Nephron (organoid): ENCODE results near the gene SPATS2L.

Experiments used
- H3K27ac Mint-ChIP-seq, 3 experiments: 2 replicates each; pipeline ENCODE4 v1.8.0; 2020; ENCODE audit warnings: mixed read lengths in 3 of 3, mild to moderate bottlenecking in 2 of 3, moderate library complexity in 1 of 3
- H3K27me3 Mint-ChIP-seq: 2 replicates; pipeline ENCODE4 v1.8.0; 2021; ENCODE audit warnings: low read depth, mild to moderate bottlenecking, moderate library complexity, mixed read lengths
- H3K36me3 Mint-ChIP-seq: 2 replicates; pipeline ENCODE4 v1.8.0; 2020; ENCODE audit warnings: low read depth, mixed read lengths
- H3K4me1 Mint-ChIP-seq: 2 replicates; pipeline ENCODE4 v1.8.0; 2020; ENCODE audit warnings: mixed read lengths
- H3K4me3 Mint-ChIP-seq, 3 experiments: 2 replicates each; pipeline ENCODE4 v1.8.0; 2020; ENCODE audit warnings: mild to moderate bottlenecking in 3 of 3, mixed read lengths in 3 of 3, moderate library complexity in 2 of 3
- H3K9me3 Mint-ChIP-seq: 2 replicates; pipeline ENCODE4 v1.8.0; 2020; ENCODE audit warnings: mixed read lengths
- CTCF ChIP-seq, 3 experiments: fragments of 200-600 bp; sonication (generic); IDR thresholded peaks; one replicate each; pipeline ENCODE4 v1.5.0; 2021; ENCODE audit warnings: antibody characterized with exemption in 3 of 3; ENCODE audit not compliant: unreplicated experiment in 3 of 3

Gene SPATS2L

GRCh38 chr2:200396781-200397242, 90.3 kb downstream of the SPATS2L start:
- no peak for TF ChIP-seq CTCF (IDR thresholded peaks at IDR 0.05; ENCODE audit: unreplicated experiment in 3 of 3)
- Mint-ChIP-seq H3K27ac (peak overlapping the region; percentile 85 to 96 (median 89)), H3K4me1 (peaks cover 22% of the 10 kb centered on the region), H3K27me3 (no peaks in the 10 kb centered on the region), H3K36me3 (peaks cover 21% of the 10 kb centered on the region), H3K9me3 (peaks cover 6% of the 10 kb centered on the region), H3K4me3 (peak overlapping the region; percentile 31 to 48 (median 42))

- Mint-ChIP-seq H3K4me1 (peaks cover 26% of the 10 kb centered on the region), H3K27me3 (no peaks in the 10 kb centered on the region), H3K4me3 (no peak overlapping the region)
Measured at GRCh38 chr2:200397785-200398184, 91.3 kb downstream of the SPATS2L start.

DNA sequence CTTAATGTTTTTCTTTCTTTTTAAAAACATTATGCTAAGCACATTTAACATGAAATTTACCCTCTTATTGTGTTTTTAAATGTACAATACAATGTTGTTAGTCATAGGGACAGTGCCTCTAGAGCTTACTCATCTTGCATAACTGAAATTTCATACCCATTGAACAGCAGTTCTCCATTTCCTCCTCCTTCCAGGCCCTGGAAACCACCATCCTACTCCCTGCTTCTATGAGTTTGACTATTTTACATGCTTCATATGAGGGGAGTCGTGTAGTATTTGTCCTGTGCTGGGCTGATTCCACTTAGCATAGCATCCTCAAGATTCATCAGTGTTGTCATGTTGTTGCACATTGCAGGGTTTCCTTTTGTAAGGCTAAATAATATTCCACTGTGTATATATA, 92.6 kb downstream of the SPATS2L start:
- peak overlapping the region; percentile 41 to 92 (median 90) for H3K27ac Mint-ChIP-seq
- H3K9me3 Mint-ChIP-seq, result peaks cover 3% of the 10 kb centered on the region
- H3K4me1 Mint-ChIP-seq, result peaks cover 35% of the 10 kb centered on the region
- peaks cover 18% of the 10 kb centered on the region for H3K36me3 Mint-ChIP-seq
- no peaks in the 10 kb centered on the region for H3K27me3 Mint-ChIP-seq
- H3K4me3 Mint-ChIP-seq, result no peak overlapping the region
- TF ChIP-seq CTCF (IDR thresholded peaks at IDR 0.05; ENCODE audit: unreplicated experiment in 3 of 3), result no peak

More at GRCh38 chr2:200397785-200398184, 91.3 kb downstream of the SPATS2L start:
- peaks cover 3% of the 10 kb centered on the region for H3K9me3 Mint-ChIP-seq
- H3K27ac Mint-ChIP-seq, result peak overlapping the region; percentile 50 to 86 (median 85)
- H3K36me3 Mint-ChIP-seq, result peaks cover 17% of the 10 kb centered on the region
- no peak for TF ChIP-seq CTCF (IDR thresholded peaks at IDR 0.05; ENCODE audit: unreplicated experiment in 3 of 3)

DNA sequence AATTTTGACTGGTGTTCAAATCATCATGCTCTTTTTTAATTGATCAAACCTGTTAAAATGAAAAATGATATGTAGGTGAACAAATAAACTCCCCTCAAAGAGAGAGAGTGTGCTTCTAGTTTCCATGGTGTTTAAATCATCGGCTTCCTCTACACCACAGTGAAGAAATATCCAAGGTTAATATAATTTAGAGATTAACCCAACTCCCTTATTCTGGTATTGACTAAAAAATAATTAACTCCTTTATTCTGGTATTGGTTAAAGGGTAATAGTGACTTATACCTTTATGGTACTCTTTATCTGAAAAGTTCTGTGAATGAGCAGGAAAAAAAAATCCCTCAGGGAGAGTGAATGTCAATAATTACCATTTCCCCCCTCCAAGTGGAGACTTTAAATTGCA, 93.1 kb downstream of the SPATS2L start:
- TF ChIP-seq CTCF (IDR thresholded peaks at IDR 0.05; ENCODE audit: unreplicated experiment in 3 of 3), result no peak
- Mint-ChIP-seq H3K4me3 (peak overlapping the region in 1 of 3 experiments; percentile 31), H3K27me3 (no peaks in the 10 kb centered on the region), H3K4me1 (peaks cover 39% of the 10 kb centered on the region), H3K36me3 (peaks cover 17% of the 10 kb centered on the region), H3K9me3 (no peaks in the 10 kb centered on the region), H3K27ac (peak overlapping the region; percentile 83 to 92 (median 90))

GRCh38 chr2:200403814-200404213, 97.3 kb downstream of the SPATS2L start:
- Mint-ChIP-seq H3K36me3 (peaks cover 21% of the 10 kb centered on the region), H3K4me3 (no peak overlapping the region), H3K27me3 (no peaks in the 10 kb centered on the region), H3K4me1 (peaks cover 56% of the 10 kb centered on the region), H3K27ac (peak overlapping the region; percentile 46 to 71 (median 51)), H3K9me3 (no peaks in the 10 kb centered on the region)
- no peak for TF ChIP-seq CTCF (IDR thresholded peaks at IDR 0.05; ENCODE audit: unreplicated experiment in 3 of 3)

DNA sequence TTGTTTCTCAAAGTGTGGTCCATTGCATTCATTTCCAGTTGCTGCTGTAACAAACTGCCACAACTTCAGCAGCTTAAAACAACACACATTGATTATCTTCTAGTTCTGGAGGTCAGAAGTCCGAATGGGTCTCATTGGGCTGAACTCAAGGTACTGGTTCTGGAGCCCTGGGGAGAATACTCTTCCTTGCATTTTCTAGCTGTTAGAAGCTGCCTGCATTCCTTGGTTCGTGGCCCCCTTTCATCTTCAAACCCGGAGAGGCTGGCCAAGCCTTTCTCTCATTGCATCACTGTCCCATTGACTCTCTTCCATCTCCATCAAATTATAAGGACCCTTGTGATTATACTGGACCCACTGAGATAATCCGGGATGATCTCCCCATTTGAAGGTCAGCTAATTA, 98.1 kb downstream of the SPATS2L start:
- no peak for TF ChIP-seq CTCF (IDR thresholded peaks at IDR 0.05; ENCODE audit: unreplicated experiment in 3 of 3)
- Mint-ChIP-seq H3K36me3 (peaks cover 18% of the 10 kb centered on the region), H3K27ac (peak overlapping the region in 2 of 3 experiments; percentile 71 to 85), H3K9me3 (no peaks in the 10 kb centered on the region), H3K4me1 (peaks cover 54% of the 10 kb centered on the region), H3K4me3 (no peak overlapping the region), H3K27me3 (no peaks in the 10 kb centered on the region)
